Tibial artery (tissue), 4 donors: ENCODE data around the gene GPC6.

Source experiments
- DNase-seq, 2 donors: peaks; one replicate each; pipeline ENCODE4 v3.0.0-alpha.2; 2019
- H3K27ac ChIP-seq, 2 donors: fragments of 200-600 bp; sonication (generic) in 1 of 2; 1 replicate in 1 of 2; 2 replicates in 1 of 2; pipeline ENCODE4 v1.5.1; 2018 to 2019; ENCODE audit warnings: mild to moderate bottlenecking in 1 of 2
- H3K27me3 ChIP-seq, 2 donors: fragments of 200-600 bp; sonication (generic) in 1 of 2; one replicate each; pipeline versions ENCODE4 v1.5.1 to v1.6.0; 2016 to 2019
- H3K36me3 ChIP-seq, 3 donors: fragments of 200-600 bp; sonication (generic) in 2 of 3; one replicate each; pipeline ENCODE4 v1.5.1; 2016 to 2019; ENCODE audit warnings: mild to moderate bottlenecking in 2 of 3
- H3K4me1 ChIP-seq, 4 donors: fragments of 200-600 bp; sonication (generic) in 2 of 4; 1 replicate in 3 of 4; 2 replicates in 1 of 4; pipeline ENCODE4 v1.5.1; 2016 to 2019
- H3K4me3 ChIP-seq, 2 donors: fragments of 200-600 bp; sonication (generic) in 1 of 2; 1 replicate in 1 of 2; 2 replicates in 1 of 2; pipeline ENCODE4 v1.5.1; 2018 to 2019; ENCODE audit warnings: mild to moderate bottlenecking in 2 of 2
- H3K9me3 ChIP-seq, 3 donors: fragments of 200-600 bp; sonication (generic) in 1 of 3; one replicate each; pipeline ENCODE4 v1.5.1; 2016 to 2019
- CTCF ChIP-seq, 2 experiments: fragments of 200-600 bp in 1 of 2; fragments of 450-650 bp in 1 of 2; IDR thresholded peaks; one replicate each; pipeline ENCODE4 v1.5.1; 2017 to 2019; ENCODE audit warnings: antibody characterized with exemption in 2 of 2, mild to moderate bottlenecking in 1 of 2, moderate library complexity in 1 of 2
- intact Hi-C: fragments of 100-400 bp; cut with DNase I; formaldehyde crosslinking; loops from one replicate; pipeline ENCODE4 v1.15.0; 2023; ENCODE audit warnings: low total_unique reads

The GPC6 gene

DNA sequence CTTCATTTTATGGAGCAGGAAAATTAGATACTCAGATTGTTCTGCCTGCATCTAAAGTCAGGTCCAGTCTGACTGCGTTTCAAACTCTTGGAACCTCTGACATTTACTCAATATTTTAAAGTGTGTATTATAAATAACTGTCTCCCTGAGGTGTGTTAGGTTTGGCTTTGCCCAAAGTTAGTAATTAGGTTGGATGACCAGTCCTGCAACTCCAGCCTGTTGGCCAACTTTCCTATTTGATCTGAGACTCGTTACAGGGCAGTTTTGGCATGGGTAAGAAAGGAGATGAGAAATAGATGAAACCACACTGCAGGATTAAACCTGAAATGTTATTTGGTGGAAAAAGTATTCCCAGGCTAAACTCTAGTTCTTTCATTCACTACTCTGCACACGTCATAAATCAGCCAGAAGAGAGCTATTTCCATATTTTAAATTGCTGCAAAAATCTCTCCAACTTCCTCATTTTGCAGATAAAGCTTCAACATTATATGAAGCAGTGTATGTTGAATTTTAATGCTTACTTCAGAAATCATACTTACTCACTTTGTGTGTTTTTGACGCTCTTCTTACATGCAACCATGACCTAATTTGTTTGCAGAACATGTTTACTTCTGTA is 895.8 kb downstream of the GPC6 start:
- no peak for TF ChIP-seq CTCF (IDR thresholded peaks at IDR 0.05)
- Histone ChIP-seq H3K9me3 (no peaks in the 10 kb centered on the region), H3K27ac (no peak overlapping the region), H3K4me3 (no peak overlapping the region), H3K4me1 (no peaks in the 10 kb centered on the region), H3K36me3 (no peaks in the 10 kb centered on the region), H3K27me3 (no peaks in the 10 kb centered on the region)
- intact Hi-C loops, result no loop called here
- no peak for DNase-seq

DNA sequence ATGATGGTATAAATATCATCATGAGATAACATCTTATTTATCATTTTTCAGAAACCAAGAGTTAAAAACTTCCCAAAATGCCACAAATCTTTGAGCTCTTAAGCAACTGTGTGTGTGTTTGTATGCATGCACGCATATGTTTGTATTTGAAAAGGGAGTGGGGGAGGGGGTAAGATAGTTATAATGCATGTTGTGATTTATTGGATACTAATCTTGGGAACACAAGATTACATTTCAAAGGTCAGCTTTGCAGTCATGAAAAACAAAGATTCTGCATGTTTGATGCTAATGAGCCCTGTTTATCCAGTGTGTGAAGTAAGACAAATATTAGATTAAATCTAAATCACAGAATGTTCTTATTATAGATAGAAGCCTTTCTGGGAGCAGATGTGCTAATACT is 897.0 kb downstream of the GPC6 start:
- no peak overlapping the region for H3K27ac ChIP-seq
- no peaks in the 10 kb centered on the region for H3K9me3 ChIP-seq
- no peak overlapping the region for H3K4me3 ChIP-seq
- intact Hi-C loops, result no loop called here
- peaks cover 0 to 9% (median 0%) of the 10 kb centered on the region in 4 donors for H3K4me1 ChIP-seq
- TF ChIP-seq CTCF (IDR thresholded peaks at IDR 0.05), result no peak
- no peaks in the 10 kb centered on the region for H3K36me3 ChIP-seq
- no peaks in the 10 kb centered on the region for H3K27me3 ChIP-seq
- DNase-seq, result no peak

DNA sequence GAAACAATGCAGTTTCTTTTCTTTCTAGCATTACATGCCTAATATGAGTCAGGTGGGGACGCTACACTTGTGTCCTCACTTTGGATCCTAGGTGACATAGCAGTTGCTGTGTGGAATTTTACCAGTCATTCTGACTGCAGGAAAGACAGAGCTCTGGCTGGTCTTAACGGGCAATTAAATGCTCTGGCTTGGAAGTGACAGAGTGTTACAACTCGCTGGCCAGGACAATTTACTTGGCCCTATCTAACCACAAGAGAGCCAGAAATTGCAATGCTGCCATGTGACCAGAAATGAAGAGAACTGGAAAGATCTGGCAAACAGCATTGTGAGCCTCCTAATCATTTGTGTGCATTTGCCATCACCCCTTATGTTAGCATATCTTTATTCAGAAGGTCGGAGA is 901.8 kb downstream of the GPC6 start:
- TF ChIP-seq CTCF (IDR thresholded peaks at IDR 0.05), result no peak
- H3K4me1 ChIP-seq, result peaks cover 0 to 25% (median 0%) of the 10 kb centered on the region in 4 donors
- no peak overlapping the region for H3K4me3 ChIP-seq
- DNase-seq, result peak; percentile 62 to 75
- no peaks in the 10 kb centered on the region for H3K36me3 ChIP-seq
- peak overlapping the region in 1 of 2 donors; percentile 21 for H3K27ac ChIP-seq
- intact Hi-C loops, result no loop called here
- no peaks in the 10 kb centered on the region for H3K9me3 ChIP-seq
- H3K27me3 ChIP-seq, result no peaks in the 10 kb centered on the region

GRCh38 chr13:94129490-94129894 is 902.9 kb downstream of the GPC6 start:
- intact Hi-C loops, result no loop called here
- no peak for DNase-seq
- TF ChIP-seq CTCF (IDR thresholded peaks at IDR 0.05), result no peak
- H3K4me1 ChIP-seq, result peaks cover 0 to 25% (median 0%) of the 10 kb centered on the region in 4 donors
- H3K4me3 ChIP-seq, result no peak overlapping the region
- no peaks in the 10 kb centered on the region for H3K36me3 ChIP-seq
- no peaks in the 10 kb centered on the region for H3K9me3 ChIP-seq
- H3K27me3 ChIP-seq, result no peaks in the 10 kb centered on the region
- peak overlapping the region in 1 of 2 donors; percentile 21 for H3K27ac ChIP-seq

DNA sequence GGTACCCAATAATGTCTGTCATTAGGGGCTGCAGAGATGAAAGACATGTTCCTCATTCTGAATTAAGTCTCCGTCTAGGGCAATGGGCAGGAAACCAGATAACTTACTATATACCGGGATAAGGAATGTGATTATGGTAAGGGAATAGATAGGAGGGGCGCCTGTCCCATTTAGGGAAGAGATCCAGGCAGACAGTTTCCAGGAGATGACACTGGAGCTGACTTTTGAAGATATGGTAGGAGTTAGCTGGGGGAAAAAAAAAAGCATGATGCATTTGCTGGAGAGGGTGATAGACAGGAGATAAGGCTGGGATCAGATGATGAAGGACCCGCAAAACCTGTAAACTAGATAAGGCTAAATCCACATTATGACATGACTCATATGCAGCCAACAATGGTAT is 912.2 kb downstream of the GPC6 start:
- Histone ChIP-seq H3K27me3 (no peaks in the 10 kb centered on the region), H3K4me1 (peaks cover 0 to 8% (median 0%) of the 10 kb centered on the region in 4 donors), H3K27ac (no peak overlapping the region), H3K4me3 (no peak overlapping the region), H3K9me3 (no peaks in the 10 kb centered on the region), H3K36me3 (no peaks in the 10 kb centered on the region)
- TF ChIP-seq CTCF (IDR thresholded peaks at IDR 0.05), result no peak
- intact Hi-C loops, result no loop called here
- no peak for DNase-seq
